Calu3 (cell line): ENCODE measurements around the gene TNIP2. TPM values are rescaled to one million over a fixed set of nuclear protein-coding genes. Genes with fewer than 3 reads are reported as not detected.

ENCODE experiments used
- BruUV-seq: library from RNA; stranded (reverse); fragments of 400-500 nt; replicated peaks from 2 replicates; lab custom pipeline; 2021; lab: Mats Ljungman, UMichigan
- CTCF ChIA-PET: fragments of 300-600 bp; sonication (Branson Sonifier 250); formaldehyde crosslinking; loops from one replicate; lab custom pipeline; 2022; ENCODE audit warnings: antibody characterized with exemption; lab: Charles Lee
- DNase-seq: peaks from one replicate; pipeline ENCODE4 v3.0.0; 2022
- H3K27ac Mint-ChIP-seq: one replicate; pipeline ENCODE4 v1.8.0; 2022; ENCODE audit warnings: mixed read lengths; ENCODE audit not compliant: unreplicated experiment
- H3K27me3 Mint-ChIP-seq: one replicate; pipeline ENCODE4 v1.8.0; 2022; ENCODE audit warnings: mixed read lengths; ENCODE audit not compliant: unreplicated experiment
- H3K36me3 Mint-ChIP-seq: one replicate; pipeline ENCODE4 v1.8.0; 2022; ENCODE audit warnings: mild to moderate bottlenecking, moderate library complexity, mixed read lengths; ENCODE audit not compliant: insufficient read depth, unreplicated experiment
- H3K4me1 Mint-ChIP-seq: one replicate; pipeline ENCODE4 v1.8.0; 2022; ENCODE audit warnings: mild to moderate bottlenecking, low read depth, mixed read lengths; ENCODE audit not compliant: unreplicated experiment
- H3K4me3 Mint-ChIP-seq: one replicate; pipeline ENCODE4 v1.8.0; 2022; ENCODE audit warnings: mild to moderate bottlenecking, low read depth, moderate library complexity, mixed read lengths; ENCODE audit not compliant: unreplicated experiment
- H3K9me3 Mint-ChIP-seq: one replicate; pipeline ENCODE4 v1.8.0; 2022; ENCODE audit warnings: low read depth, mixed read lengths; ENCODE audit not compliant: unreplicated experiment
- intact Hi-C: fragments of 100-400 bp; cut with micrococcal nuclease; formaldehyde crosslinking; loops from one replicate; pipeline ENCODE4 v1.10.0; 2022; ENCODE audit not compliant: unreplicated experiment
- total RNA-seq: library from RNA; stranded (reverse); gene quantifications from 2 replicates; pipeline ENCODE4 v1.2.3, GENCODE V29; 2022
- TF ChIP-seq, protein P1 (sequence below): fragments of 200-600 bp; IDR thresholded peaks from one replicate; pipeline ENCODE4 v1.8.0; 2022; ENCODE audit warnings: antibody characterized with exemption; ENCODE audit not compliant: unreplicated experiment

TNIP2 gene
- total RNA-seq, 1 experiment from 2014 or later = 18.7 TPM

DNA sequence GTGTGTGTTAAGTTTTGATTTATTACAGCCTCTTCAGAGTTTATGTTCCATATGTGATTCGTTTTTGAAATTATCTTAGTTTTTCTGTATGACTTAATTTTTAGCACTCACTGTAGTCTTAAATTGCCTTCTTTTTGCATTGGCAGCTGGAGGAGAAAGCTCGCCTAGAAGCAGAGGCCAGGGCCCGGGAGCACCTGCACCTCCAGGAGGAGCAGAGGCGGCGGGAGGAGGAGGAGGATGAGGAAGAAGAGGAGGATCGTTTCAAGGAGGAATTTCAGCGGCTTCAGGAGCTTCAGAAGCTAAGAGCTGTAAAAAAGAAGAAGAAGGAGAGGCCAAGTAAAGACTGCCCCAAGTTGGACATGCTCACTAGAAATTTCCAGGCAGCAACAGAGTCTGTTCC lies 56.6 kb downstream of the TNIP2 start:
- no TSS peak for BruUV-seq
- Mint-ChIP-seq H3K36me3 (peaks cover 17% of the 10 kb centered on the region), H3K27me3 (no peaks in the 10 kb centered on the region), H3K9me3 (no peaks in the 10 kb centered on the region), H3K4me3 (no peak overlapping the region), H3K27ac (no peak overlapping the region), H3K4me1 (no peaks in the 10 kb centered on the region)
- CTCF ChIA-PET = no interaction called here
- DNase-seq = no peak
- intact Hi-C loops = no loop called here
- TF ChIP-seq, protein P1, sequence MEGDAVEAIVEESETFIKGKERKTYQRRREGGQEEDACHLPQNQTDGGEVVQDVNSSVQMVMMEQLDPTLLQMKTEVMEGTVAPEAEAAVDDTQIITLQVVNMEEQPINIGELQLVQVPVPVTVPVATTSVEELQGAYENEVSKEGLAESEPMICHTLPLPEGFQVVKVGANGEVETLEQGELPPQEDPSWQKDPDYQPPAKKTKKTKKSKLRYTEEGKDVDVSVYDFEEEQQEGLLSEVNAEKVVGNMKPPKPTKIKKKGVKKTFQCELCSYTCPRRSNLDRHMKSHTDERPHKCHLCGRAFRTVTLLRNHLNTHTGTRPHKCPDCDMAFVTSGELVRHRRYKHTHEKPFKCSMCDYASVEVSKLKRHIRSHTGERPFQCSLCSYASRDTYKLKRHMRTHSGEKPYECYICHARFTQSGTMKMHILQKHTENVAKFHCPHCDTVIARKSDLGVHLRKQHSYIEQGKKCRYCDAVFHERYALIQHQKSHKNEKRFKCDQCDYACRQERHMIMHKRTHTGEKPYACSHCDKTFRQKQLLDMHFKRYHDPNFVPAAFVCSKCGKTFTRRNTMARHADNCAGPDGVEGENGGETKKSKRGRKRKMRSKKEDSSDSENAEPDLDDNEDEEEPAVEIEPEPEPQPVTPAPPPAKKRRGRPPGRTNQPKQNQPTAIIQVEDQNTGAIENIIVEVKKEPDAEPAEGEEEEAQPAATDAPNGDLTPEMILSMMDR = no peak

DNA sequence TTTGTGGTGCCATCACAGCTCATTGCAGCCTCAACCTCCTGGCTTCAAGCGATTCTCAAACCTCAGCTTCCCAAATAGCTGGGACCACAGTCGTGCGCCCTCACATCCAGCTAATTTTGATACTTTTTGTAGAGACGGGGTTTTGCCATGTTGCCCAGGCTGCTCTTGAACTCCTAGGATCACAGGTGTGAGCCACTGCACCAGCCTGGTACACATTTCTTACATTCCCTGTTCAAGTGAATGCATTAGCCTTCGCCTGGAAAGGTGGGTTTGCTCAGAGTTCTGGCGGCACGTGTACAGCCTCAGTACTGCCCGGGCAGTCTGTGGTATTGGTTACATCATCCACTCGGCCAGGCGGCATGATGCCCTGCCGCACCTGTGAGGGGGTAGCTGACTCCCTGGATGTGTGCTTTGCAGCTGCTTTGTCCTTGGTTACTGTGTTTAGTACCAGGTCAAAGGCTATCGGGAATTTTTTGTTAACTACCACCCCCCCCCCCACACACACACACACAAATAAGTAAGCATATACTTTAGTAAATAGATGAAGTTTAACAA lies 57.1 kb downstream of the TNIP2 start:
- TF ChIP-seq, protein P1 = no peak
- H3K9me3 Mint-ChIP-seq = no peaks in the 10 kb centered on the region
- DNase-seq = no peak
- intact Hi-C loops = no loop called here
- H3K27ac Mint-ChIP-seq = no peak overlapping the region
- H3K4me3 Mint-ChIP-seq = no peak overlapping the region
- peaks cover 17% of the 10 kb centered on the region for H3K36me3 Mint-ChIP-seq
- CTCF ChIA-PET = no interaction called here
- BruUV-seq = no TSS peak
- H3K27me3 Mint-ChIP-seq = no peaks in the 10 kb centered on the region
- H3K4me1 Mint-ChIP-seq = no peaks in the 10 kb centered on the region

DNA sequence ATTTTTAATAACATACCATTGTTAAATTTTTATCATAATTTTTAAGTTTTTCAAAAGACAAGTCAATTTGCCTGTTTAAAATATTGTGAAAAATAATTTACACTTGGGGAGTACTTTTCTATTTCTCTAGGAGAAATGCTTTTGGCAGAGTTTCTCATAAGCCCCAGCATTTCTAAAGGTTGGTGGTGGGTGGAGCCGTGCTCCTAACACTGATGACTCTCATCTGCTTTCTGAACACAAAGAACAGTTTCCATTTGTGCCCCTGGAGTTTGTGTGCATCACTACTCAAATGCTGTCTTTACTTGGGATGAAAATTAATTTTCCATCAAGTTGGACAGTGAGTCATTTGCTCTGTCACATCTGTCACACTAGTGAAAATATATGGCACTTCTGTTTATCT lies 57.6 kb downstream of the TNIP2 start:
- DNase-seq = no peak
- Mint-ChIP-seq H3K4me3 (no peak overlapping the region), H3K9me3 (no peaks in the 10 kb centered on the region), H3K27me3 (no peaks in the 10 kb centered on the region), H3K4me1 (no peaks in the 10 kb centered on the region), H3K27ac (no peak overlapping the region), H3K36me3 (peaks cover 17% of the 10 kb centered on the region)
- intact Hi-C loops = no loop called here
- TF ChIP-seq, protein P1 = no peak
- CTCF ChIA-PET = no interaction called here
- BruUV-seq = no TSS peak

DNA sequence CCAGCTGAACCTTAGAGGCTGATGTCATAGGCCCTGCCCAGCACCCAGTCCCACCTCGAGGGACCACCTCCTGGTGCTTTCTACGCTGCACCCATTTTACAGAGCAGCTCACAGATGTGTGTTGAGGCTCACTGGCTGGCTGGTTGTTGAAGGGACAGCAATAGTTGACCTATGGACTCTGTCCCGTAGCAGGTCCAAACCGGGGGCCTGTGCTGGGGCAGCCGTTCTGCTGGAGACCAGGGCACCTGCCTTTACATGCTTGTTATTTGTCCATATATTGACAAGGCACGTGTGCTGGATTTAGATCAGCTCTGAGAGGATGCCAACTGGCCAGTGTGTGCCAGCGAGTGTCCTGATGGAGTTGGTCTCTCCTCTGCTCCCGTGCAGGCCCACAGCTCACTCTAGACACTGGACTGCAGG lies 58.1 kb downstream of the TNIP2 start:
- no TSS peak for BruUV-seq
- Mint-ChIP-seq H3K36me3 (peaks cover 17% of the 10 kb centered on the region), H3K9me3 (no peaks in the 10 kb centered on the region), H3K27me3 (no peaks in the 10 kb centered on the region), H3K4me3 (no peak overlapping the region), H3K4me1 (no peaks in the 10 kb centered on the region), H3K27ac (no peak overlapping the region)
- no peak for DNase-seq
- CTCF ChIA-PET = no interaction called here
- intact Hi-C loops = no loop called here
- TF ChIP-seq, protein P1 = no peak
